Transverse colon (tissue), 4 donors: Measurements from ENCODE around the gene RNF130. TPM values are rescaled to one million over a fixed set of nuclear protein-coding genes. Genes with fewer than 3 reads are reported as not detected.
A peak's percentile ranks its signal among the peaks of the same experiment; 100 is the strongest.

Source experiments
- DNase-seq: peaks from one replicate; pipeline ENCODE4 v3.0.0-alpha.2; 2019
- H3K27ac ChIP-seq, 4 donors: fragments of 200-600 bp; sonication (generic); 2 replicates each; pipeline ENCODE4 v1.5.1; 2016 to 2018; ENCODE audit warnings: inconsistent platforms in 4 of 4
- H3K27me3 ChIP-seq: fragments of 200-600 bp; sonication (generic); 2 replicates; pipeline ENCODE4 v1.5.1; 2017; ENCODE audit warnings: inconsistent platforms
- H3K36me3 ChIP-seq, 4 donors: fragments of 200-600 bp; sonication (generic); 2 replicates each; pipeline ENCODE4 v1.5.1; 2017 to 2019; ENCODE audit warnings: inconsistent platforms in 4 of 4
- H3K4me1 ChIP-seq, 4 donors: fragments of 200-600 bp; sonication (generic); 2 replicates each; pipeline ENCODE4 v1.5.1; 2017 to 2020; ENCODE audit warnings: inconsistent platforms in 4 of 4
- H3K4me3 ChIP-seq, 4 donors: fragments of 200-600 bp; sonication (generic); 1 replicate in 1 of 4; 2 replicates in 3 of 4; pipeline versions ENCODE4 v1.5.1 to v1.6.1; 2017 to 2019; ENCODE audit warnings: inconsistent platforms in 4 of 4
- H3K9me3 ChIP-seq, 2 donors: fragments of 200-600 bp; sonication (generic); 2 replicates each; pipeline ENCODE4 v1.5.1; 2017 to 2019; ENCODE audit warnings: inconsistent platforms in 2 of 2
- CTCF ChIP-seq, 5 experiments: fragments of 200-600 bp in 3 of 5; fragments of 450-650 bp in 2 of 5; sonication (generic) in 3 of 5; IDR thresholded peaks; 1 replicate in 2 of 5; 2 replicates in 3 of 5; pipeline ENCODE4 v1.5.1; 2016 to 2017; ENCODE audit warnings: antibody characterized with exemption in 5 of 5, inconsistent platforms in 3 of 5, mild to moderate bottlenecking in 2 of 5, moderate library complexity in 1 of 5
- EP300 ChIP-seq: sonication (generic); formaldehyde crosslinking; IDR thresholded peaks from one replicate; pipeline ENCODE4 v1.6.1; 2017; ENCODE audit warnings: antibody characterized with exemption, low read depth
- POLR2A ChIP-seq: fragments of 450-650 bp; IDR thresholded peaks from one replicate; pipeline ENCODE4 v1.6.1; 2016; ENCODE audit warnings: antibody characterized with exemption, mild to moderate bottlenecking, moderate library complexity
- POLR2AphosphoS5 ChIP-seq, 3 donors: sonication (generic); formaldehyde crosslinking; IDR thresholded peaks; one replicate each; pipeline ENCODE4 v1.6.1; 2016; ENCODE audit warnings: antibody characterized with exemption in 3 of 3
- WGBS, 2 donors: methylation state at CpG; one replicate each; pipeline ENCODE4 v1.1.5; 2018; ENCODE audit warnings: low coverage in 1 of 2; 5-methylcytosine and 5-hydroxymethylcytosine counted together
- in situ Hi-C, 4 donors: fragments of 200-750 bp; cut with MboI; loops; one replicate each; pipeline versions ENCODE4 v1.15.0 to v1.15.1; 2017; ENCODE audit warnings: low sequenced_read_pairs in 3 of 4, low pct_ligation_motif_present in 1 of 4, low pct_unique_long_range_greater_than_20kb in 1 of 4
- intact Hi-C: fragments of 100-400 bp; cut with DNase I; formaldehyde crosslinking; loops from one replicate; pipeline ENCODE4 v1.15.1; 2023; ENCODE audit warnings: low total_unique reads
- total RNA-seq, 4 donors: library from RNA; depleted of rRNA; stranded (reverse); fragments of >200 nt; gene quantifications; one replicate each; pipeline ENCODE4 v1.1.0, GENCODE V29; 2016

RNF130 gene
- total RNA-seq, 4 donors from 2014 or later: 62.2 to 95.2 (median 70.3) TPM

- no peaks in the 10 kb centered on the region for H3K9me3 ChIP-seq
- peak; percentile 24 to 55 (median 32) for TF ChIP-seq CTCF (IDR thresholded peaks at IDR 0.05)
- no peak for TF ChIP-seq EP300
- no peak for TF ChIP-seq POLR2AphosphoS5 (IDR thresholded peaks at IDR 0.05)
- peaks cover 0 to 10% (median 2%) of the 10 kb centered on the region in 4 donors for H3K36me3 ChIP-seq
- DNase-seq: peak; percentile 59
- 76 to 80% methylated on average over 3 to 25 of the region's 25 CpGs for WGBS, 2 donors
- H3K27ac ChIP-seq: no peak overlapping the region
- in situ Hi-C loops (loop anchor here in 1 of 4 donors (25.0 kb wide), 1 partner anchor 112 kb away; no protein-coding TSS in a partner anchor), intact Hi-C loops (no loop called here)
- H3K4me3 ChIP-seq: no peak overlapping the region
- peaks cover 0 to 6% (median 1%) of the 10 kb centered on the region in 4 donors for H3K4me1 ChIP-seq
- no peaks in the 10 kb centered on the region for H3K27me3 ChIP-seq
Measured at GRCh38 chr5:179974946-179975712, 96.4 kb downstream of the RNF130 start.

DNA sequence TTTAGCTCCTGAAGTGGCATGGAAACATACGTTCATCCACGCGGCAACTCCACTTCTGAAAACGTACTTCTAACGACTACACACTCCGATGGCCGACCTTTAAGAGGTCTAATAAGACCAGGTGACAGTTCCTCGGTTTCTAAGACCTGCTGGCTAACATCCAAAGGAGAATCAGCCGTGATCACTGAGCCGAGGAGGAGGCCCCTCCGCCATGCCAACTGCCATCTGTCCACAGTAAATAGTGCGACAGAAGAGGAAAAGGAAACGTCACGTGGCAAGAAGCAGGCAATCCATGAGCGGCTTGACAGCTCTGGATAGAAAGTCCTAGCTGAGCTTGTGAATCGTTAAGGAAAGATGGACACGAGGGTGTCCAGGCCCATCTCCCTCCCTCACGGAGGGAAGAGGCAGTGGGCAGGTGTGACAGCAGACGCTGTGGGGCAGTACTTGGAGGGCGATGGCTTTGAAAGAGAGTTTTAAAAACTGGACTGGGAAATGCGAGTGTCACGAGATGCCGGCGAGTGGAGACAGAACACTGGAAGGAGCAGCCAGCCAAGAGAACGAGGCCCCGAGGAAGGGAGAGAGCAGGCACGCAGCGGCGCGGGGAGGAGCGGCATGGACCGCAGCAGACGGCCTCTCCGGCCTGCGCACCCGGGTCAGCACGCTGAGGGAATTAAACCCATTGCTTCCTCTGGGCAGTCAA, 97.2 kb downstream of the RNF130 start:
- in situ Hi-C loops: no loop called here
- Histone ChIP-seq H3K4me3 (no peak overlapping the region), H3K4me1 (peaks cover 0 to 14% (median 7%) of the 10 kb centered on the region in 4 donors), H3K27ac (no peak overlapping the region), H3K9me3 (no peaks in the 10 kb centered on the region), H3K36me3 (peaks cover 0 to 10% (median 2%) of the 10 kb centered on the region in 4 donors), H3K27me3 (no peaks in the 10 kb centered on the region)
- no peak for TF ChIP-seq POLR2A
- TF ChIP-seq CTCF (IDR thresholded peaks at IDR 0.05): no peak
- no peak for TF ChIP-seq EP300
- TF ChIP-seq POLR2AphosphoS5 (IDR thresholded peaks at IDR 0.05): no peak
- no peak for DNase-seq
- WGBS, 2 donors: 88 to 94% methylated on average over 20 to 37 of the region's 37 CpGs
- intact Hi-C loops: no loop called here

GRCh38 chr5:179973391-179973790, 98.2 kb downstream of the RNF130 start:
- in situ Hi-C loops: no loop called here
- intact Hi-C loops: no loop called here
- peaks cover 0 to 10% (median 2%) of the 10 kb centered on the region in 4 donors for H3K36me3 ChIP-seq
- no peak overlapping the region for H3K27ac ChIP-seq
- WGBS, 2 donors: 93 to 100% methylated on average over 1 to 11 of the region's 11 CpGs
- no peak for TF ChIP-seq CTCF (IDR thresholded peaks at IDR 0.05)
- no peak for TF ChIP-seq POLR2AphosphoS5 (IDR thresholded peaks at IDR 0.05)
- TF ChIP-seq POLR2A: no peak
- TF ChIP-seq EP300: no peak
- no peaks in the 10 kb centered on the region for H3K9me3 ChIP-seq
- no peaks in the 10 kb centered on the region for H3K27me3 ChIP-seq
- H3K4me1 ChIP-seq: peaks cover 5 to 22% (median 14%) of the 10 kb centered on the region in 4 donors
- DNase-seq: no peak
- H3K4me3 ChIP-seq: no peak overlapping the region

GRCh38 chr5:179969110-179969509, 102.4 kb downstream of the RNF130 start:
- Histone ChIP-seq H3K4me3 (no peak overlapping the region), H3K27me3 (no peaks in the 10 kb centered on the region), H3K36me3 (peaks cover 0 to 6% (median 0%) of the 10 kb centered on the region in 4 donors), H3K4me1 (peaks cover 5 to 46% (median 28%) of the 10 kb centered on the region in 4 donors), H3K27ac (peak overlapping the region; percentile 58 to 80 (median 76)), H3K9me3 (no peaks in the 10 kb centered on the region)
- intact Hi-C loops: no loop called here
- peak in 2 of 3 donors; percentile 21 to 50 for TF ChIP-seq POLR2AphosphoS5 (IDR thresholded peaks at IDR 0.05)
- no peak for TF ChIP-seq CTCF (IDR thresholded peaks at IDR 0.05)
- DNase-seq: peak; percentile 71
- 54 to 75% methylated on average over 2 to 4 of the region's 4 CpGs for WGBS, 2 donors
- in situ Hi-C loops: no loop called here
